ENCODE measurements around the gene BTN1A1. TPM values are rescaled to one million over a fixed set of nuclear protein-coding genes. Genes with fewer than 3 reads are reported as not detected.

BTN1A1 gene
- total and polyA plus RNA-seq, 9 of the 15 experiments (the other 6 are each of a cell fraction or from before 2014, with no cell fraction given), result 0.01 to 0.15 (median 0.06) TPM; not detected in 4

GRCh38 chr6:26556263-26557070, 56.4 kb downstream of the BTN1A1 start (continued):
- TF ChIP-seq HMBOX1 (IDR thresholded peaks at IDR 0.05), result peak; percentile 100
- TF ChIP-seq TRIM28 (IDR thresholded peaks at IDR 0.05), result peak; percentile 69; the same call in 1 of the 2 replicates
- TF ChIP-seq, protein P1, sequence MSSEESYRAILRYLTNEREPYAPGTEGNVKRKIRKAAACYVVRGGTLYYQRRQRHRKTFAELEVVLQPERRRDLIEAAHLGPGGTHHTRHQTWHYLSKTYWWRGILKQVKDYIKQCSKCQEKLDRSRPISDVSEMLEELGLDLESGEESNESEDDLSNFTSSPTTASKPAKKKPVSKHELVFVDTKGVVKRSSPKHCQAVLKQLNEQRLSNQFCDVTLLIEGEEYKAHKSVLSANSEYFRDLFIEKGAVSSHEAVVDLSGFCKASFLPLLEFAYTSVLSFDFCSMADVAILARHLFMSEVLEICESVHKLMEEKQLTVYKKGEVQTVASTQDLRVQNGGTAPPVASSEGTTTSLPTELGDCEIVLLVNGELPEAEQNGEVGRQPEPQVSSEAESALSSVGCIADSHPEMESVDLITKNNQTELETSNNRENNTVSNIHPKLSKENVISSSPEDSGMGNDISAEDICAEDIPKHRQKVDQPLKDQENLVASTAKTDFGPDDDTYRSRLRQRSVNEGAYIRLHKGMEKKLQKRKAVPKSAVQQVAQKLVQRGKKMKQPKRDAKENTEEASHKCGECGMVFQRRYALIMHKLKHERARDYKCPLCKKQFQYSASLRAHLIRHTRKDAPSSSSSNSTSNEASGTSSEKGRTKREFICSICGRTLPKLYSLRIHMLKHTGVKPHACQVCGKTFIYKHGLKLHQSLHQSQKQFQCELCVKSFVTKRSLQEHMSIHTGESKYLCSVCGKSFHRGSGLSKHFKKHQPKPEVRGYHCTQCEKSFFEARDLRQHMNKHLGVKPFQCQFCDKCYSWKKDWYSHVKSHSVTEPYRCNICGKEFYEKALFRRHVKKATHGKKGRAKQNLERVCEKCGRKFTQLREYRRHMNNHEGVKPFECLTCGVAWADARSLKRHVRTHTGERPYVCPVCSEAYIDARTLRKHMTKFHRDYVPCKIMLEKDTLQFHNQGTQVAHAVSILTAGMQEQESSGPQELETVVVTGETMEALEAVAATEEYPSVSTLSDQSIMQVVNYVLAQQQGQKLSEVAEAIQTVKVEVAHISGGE (CRISPR knock-in tag; IDR thresholded peaks at IDR 0.05), result no peak
- peak in 1 of 3 experiments; percentile 36 for TF ChIP-seq YY1 (IDR thresholded peaks at IDR 0.05; ENCODE audit: borderline replicate concordance in 1 of 3, control insufficient read depth in 1 of 3, extremely low read depth in 1 of 3, insufficient read depth in 3 of 3, insufficient read length in 1 of 3, insufficient replicate concordance in 2 of 3, low read depth in 1 of 3, low read length in 2 of 3)
- no peak for TF ChIP-seq HDAC3 (IDR thresholded peaks at IDR 0.05; ENCODE audit: borderline replicate concordance, partially characterized antibody)
- no peak for TF ChIP-seq ETS2 (tag; IDR thresholded peaks at IDR 0.05; ENCODE audit: borderline replicate concordance, poor library complexity, severe bottlenecking)
- TF ChIP-seq TOE1 (IDR thresholded peaks at IDR 0.05; ENCODE audit: borderline replicate concordance), result peak; percentile 69
- TF ChIP-seq TOE1 (CRISPR knock-in tag; IDR thresholded peaks at IDR 0.05; ENCODE audit: borderline replicate concordance, low read depth), result no peak
- TF ChIP-seq CBX3 (IDR thresholded peaks at IDR 0.05; ENCODE audit: borderline replicate concordance in 1 of 2, low read length in 2 of 2), result peak in 1 of 2 experiments; percentile 82; a peak in 2 of 3 replicates
- no peak for TF ChIP-seq GTF2E2 (tag; IDR thresholded peaks at IDR 0.05)
- TF ChIP-seq JUND (IDR thresholded peaks at IDR 0.05; ENCODE audit: borderline replicate concordance, low read depth, low read length), result peak; percentile 56; the same call in 1 of the 2 replicates
- no peak; the same call in 2 of the 3 replicates for TF ChIP-seq JUND (tag; IDR thresholded peaks at IDR 0.05; ENCODE audit: borderline replicate concordance, low read depth, low read length)
- TF ChIP-seq C11orf30 (IDR thresholded peaks at IDR 0.05; ENCODE audit: low read depth), result no peak
- TF ChIP-seq ZNF197 (CRISPR knock-in tag; IDR thresholded peaks at IDR 0.05; ENCODE audit: low read depth), result no peak
- TF ChIP-seq E2F8 (IDR thresholded peaks at IDR 0.05; ENCODE audit: low read depth, partially characterized antibody), result peak; percentile 55
